HG02885 (cell line): ENCODE measurements around the gene MAPK8IP2.
"Not testable (repeated sequence)": the region's sequence is repeated elsewhere in the genome, so short reads cannot be mapped to it uniquely, and the experiment has no call there.

Experiments used
- ATAC-seq: cut with Tn5 transposase; IDR thresholded peaks from one replicate; pipeline ENCODE4 v1.9.1; 2021; ENCODE audit warnings: mild to moderate bottlenecking; ENCODE audit not compliant: unreplicated experiment, poor library complexity

MAPK8IP2 gene

DNA sequence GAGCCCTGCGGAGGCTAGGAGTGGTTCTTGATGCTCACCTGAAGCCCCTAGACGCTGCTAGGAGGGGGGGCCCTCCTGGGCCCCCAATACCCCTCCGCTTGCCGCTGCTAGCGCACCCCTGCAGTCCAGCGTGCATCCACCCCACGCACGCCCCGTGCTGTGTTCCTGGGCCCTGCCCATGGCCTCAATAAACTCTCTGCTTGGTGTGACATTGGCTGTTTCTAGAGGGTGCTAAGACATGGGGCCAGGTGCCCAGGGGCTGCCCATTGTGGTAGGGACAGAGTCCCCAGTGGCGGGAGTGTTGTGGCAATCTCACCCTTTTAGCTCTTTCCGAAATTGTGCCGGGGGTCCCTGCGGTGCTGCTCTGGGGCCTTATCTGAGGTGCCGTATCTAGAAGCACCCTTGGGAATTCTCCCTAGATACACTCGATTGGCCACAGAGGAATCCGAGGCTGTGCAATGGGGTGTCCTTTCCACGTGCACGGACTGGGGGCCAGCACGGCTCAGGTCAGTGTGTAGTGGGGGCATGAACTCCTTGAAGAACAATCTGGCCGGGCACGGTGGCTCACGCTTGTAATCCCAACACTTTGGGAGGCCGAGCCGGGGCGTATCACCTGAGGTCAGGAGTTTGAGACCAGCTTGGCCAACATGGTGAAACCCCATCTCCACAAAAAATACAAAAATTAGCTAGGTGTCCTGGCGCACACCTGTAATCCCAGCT lies 10.9 kb downstream of the MAPK8IP2 start:
- no peak for ATAC-seq

DNA sequence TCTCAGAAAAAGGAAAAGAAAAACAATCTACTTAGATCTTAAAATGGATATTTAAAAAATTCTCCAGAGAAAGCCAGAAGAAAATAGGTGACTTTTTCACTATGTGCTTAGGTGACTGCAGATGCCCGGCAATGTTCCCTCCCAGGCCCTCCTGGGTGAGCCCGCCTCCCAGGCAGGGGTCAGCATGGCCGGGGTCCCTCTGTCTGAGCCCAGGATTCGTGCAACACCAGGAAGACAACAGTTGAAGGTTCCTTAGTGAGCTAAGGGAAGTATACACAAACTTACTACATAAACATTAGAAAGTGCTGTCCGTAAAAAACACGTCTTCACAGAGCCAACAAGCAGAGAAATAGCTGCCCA lies 11.6 kb downstream of the MAPK8IP2 start:
- no peak for ATAC-seq

DNA sequence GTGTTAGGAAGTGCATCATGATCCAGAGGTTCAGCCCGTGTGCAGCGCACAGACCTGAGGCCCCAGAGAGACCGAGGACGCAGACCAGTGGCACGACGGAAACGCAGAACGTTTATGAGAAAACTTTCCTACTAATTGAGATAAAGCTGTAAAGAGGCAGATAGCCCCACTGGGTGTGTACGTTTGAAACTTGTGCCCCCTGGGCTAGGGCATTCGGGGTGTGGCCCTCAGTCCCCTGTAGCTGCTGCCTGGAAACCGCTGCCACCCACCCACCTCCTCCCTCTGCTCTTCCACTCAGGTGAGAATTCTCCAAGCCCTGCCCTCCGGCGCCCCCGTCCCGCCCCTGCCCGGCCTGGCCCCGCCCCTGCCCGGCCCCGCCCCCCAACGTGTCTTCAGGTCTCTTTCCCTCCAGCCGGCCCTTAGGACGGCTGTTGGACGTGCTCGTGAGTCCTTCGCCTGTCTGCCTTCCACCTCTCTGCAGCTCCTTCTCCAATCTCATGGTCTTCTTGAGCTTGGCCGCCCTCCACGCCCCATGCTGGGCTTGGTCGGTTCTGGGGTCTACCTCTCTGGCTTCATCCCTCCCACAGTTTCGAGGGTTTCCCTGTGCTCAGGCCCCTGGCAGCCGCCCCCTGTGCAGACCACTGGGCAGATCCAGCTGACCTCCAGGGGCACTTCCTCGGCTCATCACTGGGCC lies 12.1 kb downstream of the MAPK8IP2 start:
- no peak for ATAC-seq

DNA sequence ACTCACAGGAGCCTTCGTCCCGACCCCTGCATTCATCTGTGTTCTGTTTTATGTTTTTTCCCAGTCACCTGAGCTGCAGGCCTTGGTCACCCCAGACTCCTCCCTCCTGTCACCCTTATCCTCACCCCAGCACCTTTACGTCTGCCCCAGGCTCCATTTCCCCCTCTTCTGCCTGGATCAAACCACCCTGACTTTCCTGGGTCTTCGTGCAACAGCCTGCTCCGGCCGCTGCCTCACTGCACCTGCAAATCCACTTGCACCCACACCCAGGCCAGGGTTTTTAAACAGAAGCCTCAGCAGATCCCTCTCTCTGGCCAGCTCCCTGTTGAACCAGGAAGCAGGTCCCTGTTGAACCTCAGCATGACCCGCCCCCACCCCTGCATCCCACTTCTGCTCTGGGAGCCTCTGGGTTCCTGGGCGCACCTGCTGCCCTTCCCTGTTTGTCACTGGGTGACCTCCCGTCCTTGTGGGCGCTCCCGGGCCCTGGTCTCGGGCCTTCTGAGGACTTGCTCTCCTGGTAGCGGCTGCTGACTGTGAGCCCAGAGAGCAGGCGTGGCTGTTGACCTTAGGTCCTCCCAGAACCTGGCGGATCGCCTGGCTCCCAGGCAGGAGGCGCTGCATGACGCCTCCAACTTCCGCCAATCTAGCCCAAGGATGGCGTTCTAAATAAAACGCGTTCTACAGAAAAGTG lies 12.8 kb downstream of the MAPK8IP2 start:
- no peak for ATAC-seq

DNA sequence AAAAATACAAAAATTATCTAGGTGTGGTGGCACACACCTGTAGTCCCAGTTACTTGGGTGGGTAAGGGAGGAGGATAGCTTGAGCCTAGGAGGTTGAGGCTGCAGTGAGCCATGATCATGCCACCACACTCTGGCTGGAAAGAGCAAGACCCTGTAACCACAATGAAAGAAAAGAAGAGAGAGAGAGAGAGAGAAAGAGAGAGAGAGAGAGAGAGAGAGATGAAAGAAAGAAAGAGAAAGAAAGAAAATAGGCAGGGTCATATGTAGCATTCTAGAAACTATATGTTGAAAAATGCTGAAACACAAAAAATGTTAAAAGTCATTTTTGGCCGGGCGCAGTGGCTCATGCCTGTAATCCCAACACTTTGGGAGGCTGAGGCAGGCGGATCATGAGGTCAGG lies 13.7 kb downstream of the MAPK8IP2 start:
- not testable (repeated sequence) for ATAC-seq

DNA sequence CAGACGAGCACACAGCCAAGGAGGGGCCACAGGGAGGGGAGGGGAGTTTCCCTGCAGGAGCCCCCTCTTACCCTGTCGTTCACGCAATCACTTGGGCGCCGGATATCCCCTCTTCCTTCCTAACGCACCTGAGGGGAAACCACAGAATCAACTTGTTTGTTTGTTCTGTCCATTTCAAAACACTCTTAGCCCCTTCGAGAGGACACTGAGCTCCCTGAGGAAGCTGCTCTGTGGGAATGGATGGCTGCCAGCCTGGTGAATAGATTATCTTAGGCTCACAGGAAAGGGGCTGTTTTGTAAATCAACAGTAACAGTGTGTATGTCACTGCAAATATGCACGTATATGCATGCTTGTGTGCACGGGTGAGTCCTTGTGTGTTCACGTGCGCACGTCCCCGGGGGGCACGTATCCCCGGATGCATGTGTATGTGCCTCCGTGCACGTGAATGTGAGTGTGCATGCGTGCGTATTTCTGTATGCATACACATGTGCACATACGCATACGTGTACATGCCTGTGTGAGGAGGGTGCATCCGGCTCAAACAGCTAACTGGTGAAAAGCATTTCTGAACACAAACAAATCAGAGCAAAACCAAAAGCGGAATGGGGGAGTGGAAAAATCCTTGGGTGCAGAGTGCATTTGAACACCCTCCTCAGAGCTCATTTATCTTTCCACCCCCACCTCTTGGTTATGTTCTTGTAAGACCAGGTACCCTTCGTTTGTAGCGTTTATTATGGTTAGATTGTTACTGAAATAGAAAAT lies 20.2 kb downstream of the MAPK8IP2 start:
- ATAC-seq: peak; percentile 67

DNA sequence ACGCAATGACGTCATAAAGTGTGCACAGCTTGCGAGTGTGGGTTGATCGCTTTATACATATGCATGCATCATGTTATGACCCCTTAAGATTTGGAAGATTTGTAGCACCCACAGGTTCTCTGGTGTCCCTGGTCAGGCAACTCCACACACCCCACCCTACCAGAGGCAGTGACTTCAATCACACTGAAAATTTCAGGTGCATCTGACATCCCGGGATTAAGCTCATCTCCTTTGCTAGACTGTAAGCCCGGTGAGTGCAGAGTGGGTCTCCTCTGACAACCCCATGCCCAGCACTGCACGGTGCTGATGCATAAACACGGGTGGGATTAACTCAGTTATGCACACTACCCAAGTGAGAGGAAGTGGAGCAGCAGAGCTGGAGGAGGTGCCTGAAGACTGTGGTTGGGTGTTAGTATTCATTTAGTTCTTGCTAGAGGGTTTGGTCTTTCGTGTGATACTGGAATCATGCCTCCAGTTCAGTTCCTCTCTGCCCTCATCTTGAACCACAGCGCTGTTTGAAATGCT lies 20.8 kb downstream of the MAPK8IP2 start:
- peak; percentile 52 for ATAC-seq

DNA sequence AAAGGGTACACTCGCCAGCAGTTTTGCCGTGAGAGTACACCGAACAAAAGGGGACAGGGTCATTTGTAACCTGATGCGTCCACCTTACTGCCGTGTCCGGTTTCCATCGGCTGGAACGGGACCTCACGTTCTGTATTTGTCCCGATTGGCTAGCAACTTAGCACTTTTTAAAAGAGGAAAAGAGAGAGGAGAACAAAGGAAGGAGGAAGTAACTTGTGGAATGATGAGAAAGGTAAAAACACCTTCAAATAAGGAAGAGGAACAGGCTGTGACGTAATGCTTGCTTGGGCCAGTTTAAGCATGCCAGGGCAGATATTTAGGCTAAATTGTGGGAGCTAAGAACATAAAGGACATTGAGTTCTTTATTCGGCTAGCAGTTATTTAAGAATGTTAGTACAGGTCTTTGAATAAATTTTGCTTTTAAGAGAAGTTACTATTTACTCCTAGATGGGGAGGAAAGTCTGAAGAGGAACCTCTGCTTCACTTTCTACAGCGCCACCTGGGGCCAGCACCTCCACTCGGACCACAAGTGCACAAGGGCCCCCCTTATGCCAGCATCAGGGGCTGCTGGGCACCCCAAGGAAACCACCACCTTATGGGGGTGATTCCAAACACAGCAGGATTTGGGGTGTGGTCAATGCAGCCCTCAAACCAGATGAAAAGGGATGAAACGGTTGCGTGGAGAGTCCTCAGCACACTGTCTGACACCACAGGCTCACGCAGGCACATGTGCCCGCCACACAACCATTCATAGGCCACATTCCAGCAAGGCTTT lies 21.5 kb downstream of the MAPK8IP2 start:
- no peak for ATAC-seq

DNA sequence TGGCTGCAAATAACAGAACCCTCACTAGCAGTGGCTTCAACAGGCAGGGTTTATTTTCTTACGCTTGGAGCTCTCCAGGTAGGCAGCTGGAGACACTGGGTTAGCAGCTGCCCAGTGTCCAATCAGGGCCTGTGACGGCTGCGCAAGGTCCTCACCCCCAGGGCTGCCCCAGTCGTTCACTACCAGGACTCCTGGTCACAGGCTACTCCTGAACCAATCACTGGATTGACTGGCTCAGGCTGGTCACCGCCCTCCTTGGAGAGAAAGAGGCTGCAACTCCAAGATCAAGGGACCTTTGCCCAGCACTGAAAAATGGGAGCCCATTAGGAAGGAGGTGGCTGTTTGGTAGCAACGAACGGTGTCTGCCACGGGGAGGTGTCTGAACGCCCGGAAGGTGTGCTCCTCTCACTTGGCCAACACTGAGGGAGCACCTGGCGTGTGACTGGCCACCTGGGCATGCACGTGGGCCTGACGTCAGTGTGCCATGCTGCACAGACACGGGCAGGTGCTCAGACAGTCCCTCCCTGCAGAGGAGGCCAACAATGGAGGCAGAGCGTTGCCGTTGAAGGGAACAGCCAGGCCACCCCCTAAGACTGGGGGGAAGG lies 22.2 kb downstream of the MAPK8IP2 start:
- ATAC-seq: no peak

DNA sequence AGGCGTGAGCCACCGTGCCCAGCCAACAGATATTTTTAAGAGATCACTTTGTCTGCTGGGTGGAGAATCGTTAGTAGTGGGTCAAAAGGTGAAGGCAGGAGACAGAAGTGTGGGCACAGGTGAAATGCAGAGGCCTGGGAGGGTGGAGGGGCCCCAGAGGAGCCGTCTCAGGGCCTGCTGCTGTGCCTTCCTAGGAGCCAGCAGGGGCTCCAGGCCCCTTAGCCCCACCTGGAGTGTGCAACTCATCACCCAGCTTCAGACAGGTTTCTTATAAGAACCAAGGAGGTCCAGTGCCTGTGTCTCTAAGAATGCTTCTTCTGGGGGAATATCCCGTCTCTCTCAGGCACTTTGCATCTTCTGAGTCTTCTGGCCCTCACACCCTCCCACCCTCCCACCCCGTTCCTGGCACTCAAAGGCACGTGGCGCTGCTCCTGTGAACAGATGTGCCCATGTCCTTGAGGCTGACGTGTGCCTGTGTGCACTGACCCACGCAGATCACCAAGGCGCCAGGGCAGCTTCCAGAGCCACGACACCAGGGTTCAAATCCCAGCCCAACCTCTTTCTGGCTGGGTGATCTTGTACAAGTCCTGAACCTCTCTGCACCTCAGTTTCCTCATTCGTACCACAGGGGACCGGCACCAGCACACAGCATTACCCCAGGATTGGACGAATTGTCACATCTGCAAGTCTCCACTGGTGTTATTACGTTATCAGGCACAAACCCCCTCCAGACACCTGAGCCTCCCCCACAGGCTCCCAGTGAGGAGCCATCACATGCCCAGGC lies 23.9 kb downstream of the MAPK8IP2 start:
- no peak for ATAC-seq

DNA sequence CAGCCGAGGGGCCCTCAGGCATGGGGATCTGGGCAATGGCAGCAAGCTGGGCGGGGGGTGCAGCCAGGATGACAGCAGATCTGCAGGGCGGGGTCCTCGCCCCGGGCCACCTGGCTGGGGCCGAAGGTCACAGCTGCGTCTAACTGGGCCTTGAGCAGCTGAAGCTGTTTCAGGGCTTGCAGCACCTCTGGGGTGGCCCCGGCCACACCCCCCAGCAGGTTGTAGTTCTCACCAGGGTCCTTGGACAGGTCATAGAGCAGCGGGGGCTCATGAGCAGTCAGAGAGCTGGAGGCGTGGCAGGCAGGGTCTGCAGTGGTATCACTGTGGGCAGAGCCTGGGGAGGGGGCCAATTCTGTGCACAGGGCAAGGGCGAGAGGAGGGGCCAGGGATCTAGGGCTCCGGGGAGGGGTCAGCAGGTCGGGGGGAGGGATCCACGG lies 24.6 kb downstream of the MAPK8IP2 start:
- ATAC-seq: no peak

DNA sequence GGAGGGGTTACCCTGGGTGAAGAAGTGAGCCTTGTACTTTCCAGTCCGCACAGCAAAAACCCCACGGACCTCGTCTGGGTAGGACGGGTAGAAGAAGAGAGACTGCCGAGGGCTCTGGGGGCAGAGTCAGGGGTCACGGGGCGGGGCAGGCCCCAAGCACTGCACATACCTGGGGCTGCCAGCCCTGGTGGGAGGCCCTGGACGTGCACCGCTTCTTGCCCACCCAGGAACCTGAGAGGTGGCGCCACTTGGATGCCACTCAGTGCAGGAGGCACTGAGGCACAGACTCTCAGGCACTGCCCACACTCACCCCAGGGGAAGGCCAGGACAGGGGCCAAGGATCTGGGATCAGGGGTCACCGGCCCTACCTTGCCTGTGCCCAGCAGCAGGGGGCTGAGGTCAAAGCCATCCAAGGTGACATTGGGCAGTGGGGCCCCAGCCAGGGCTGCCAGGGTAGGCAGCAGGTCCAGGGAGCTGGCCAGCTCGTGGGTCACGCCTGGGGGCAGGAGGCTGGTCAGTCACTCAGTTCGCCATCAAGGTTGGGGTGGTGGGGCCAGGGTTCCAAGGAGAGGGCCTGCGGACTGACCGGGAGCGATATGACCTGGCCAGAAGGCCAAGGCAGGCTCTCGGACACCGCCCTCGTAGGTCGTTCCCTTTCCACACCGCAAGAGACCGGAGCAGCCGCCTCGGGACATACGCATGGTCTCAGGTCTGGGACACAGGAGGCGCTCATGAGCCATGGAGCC lies 25.1 kb downstream of the MAPK8IP2 start:
- ATAC-seq: no peak

DNA sequence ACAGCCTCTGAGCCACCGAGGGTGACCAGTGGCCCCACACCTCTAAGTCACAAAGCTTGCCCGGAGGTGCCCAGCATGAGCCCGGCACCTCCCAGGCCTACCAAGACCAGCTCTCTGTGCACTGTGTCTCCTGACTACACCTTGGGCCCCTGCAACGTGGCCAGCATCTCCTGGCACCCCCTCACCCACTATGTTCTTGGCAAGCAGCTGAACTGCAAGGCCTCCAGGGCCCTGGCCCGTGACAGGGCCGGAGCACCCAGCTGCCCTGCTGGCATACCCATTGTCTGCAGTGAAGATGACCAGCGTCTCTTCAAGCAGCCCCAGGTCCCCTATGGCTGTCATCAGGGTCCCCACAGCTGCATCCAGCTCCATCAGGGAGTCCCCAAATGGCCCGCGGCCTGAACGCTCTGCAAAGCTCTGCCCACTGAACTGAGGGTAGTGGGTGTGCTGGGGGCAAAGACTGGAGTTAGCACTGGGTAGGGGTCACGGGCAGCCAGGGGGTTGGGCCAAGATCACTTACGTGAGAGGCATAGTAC lies 25.8 kb downstream of the MAPK8IP2 start:
- no peak for ATAC-seq

DNA sequence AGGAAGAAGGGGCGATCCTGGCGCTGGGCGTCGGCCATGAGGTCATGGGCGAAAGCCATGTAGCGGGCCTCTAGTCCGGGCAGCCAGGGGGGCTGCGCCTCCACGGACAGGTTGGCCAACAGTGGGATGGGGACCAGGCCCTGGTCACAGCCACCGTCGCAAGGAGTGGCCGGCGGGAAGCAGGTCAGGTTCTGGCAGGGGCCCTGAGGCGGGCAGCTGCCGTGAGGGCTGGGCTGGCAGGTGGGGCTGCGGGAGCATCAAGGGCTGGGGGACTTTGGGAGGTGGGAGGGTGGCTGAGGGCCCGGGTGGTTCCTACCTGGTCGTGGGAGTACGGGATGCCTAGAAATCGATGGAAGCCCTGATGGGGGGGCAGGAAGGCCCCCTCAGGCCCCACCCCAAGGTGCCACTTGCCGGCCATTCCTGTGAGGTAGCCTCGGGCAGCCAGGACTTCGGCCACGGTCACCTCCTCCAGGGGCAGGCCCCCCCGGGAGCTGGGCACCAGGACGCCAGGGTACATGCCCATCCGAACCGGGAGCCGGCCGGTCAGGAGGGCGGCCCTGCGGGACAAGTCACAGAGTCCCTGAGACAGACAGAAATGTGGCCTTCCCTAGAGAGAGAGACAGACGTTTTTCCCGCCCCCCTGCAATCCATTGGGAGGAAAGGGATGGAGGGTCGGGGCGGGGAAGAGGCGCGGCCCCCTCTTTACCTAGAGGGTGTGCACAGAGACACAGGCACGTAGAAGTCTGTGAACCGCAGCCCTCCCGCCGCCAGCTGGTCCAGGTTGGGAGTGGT lies 26.5 kb downstream of the MAPK8IP2 start:
- no peak for ATAC-seq

DNA sequence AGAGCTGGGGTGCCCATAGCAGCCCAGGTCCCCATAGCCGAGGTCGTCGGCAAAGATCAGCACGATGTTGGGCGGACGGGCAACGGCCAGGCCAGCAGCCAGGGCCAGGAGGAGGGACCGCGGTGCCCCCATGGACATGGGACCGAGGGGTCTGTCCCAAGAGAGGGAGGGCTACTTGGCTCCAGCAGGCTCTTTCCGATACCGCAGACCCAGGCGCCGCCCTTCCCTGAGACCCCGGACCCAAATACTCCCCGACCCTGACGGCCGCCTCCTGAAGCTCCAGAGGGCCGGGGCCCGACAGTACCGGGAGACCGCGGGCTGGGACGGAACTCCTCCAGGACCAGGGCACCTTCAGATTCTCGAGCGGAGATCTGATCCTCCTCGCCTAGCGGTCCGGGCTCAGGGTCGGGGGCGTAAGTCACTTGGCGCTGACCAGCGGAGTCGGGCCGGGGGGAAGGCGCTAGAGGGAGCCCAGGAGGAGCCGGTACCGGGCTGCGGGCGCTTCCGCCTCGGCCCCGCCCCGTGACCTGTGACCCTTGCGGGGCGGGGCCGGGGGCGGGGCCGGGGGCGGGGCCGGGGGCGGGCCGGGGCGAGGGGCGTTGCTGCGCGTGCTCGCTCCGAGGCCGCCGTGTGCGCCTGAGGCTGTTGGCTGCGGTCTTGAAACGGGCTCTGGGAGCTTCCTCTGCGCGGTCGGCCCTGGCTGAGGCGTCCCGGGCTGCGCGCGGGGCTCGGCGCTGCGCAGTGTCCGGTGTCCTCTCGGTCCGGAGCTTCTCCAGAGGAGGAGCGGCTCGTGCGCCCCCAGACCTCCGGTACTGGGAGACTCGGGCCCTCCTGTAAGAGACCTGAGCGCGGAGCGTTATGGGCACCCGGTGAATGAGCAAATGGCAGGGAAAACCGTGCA lies 27.3 kb downstream of the MAPK8IP2 start, which contains the start of gene ARSA:
Gene ARSA, minus strand, starts transcription at position 511 of the 901 bp plus-strand sequence. Its CDS starts 373 bp downstream, at position 138.
- peak; percentile 87 for ATAC-seq
